Right renal cortex interstitium (tissue), 3 donors: ENCODE data around the gene COL4A2. TPM values are rescaled to one million over a fixed set of nuclear protein-coding genes. Genes with fewer than 3 reads are reported as not detected.
"Not testable (repeated sequence)": the region's sequence is repeated elsewhere in the genome, so short reads cannot be mapped to it uniquely, and the experiment has no call there.

Experiments
- DNase-seq, 3 donors: peaks; one replicate each; pipeline ENCODE4 v3.0.0-alpha.2; 2013; ENCODE audit warnings: low read depth in 3 of 3, low spot score in 2 of 3
- polyA plus RNA-seq, 3 donors: library from polyadenylated mRNA; unstranded; fragments of 120-200 nt; gene quantifications; one replicate each; pipeline ENCODE4 v1.2.1, GENCODE V29; 2013; ENCODE audit not compliant: insufficient read length in 3 of 3

The COL4A2 gene
- polyA plus RNA-seq, 3 donors = 384 to 416 (median 398) TPM

GRCh38 chr13:110484290-110485048, 177.4 kb downstream of the COL4A2 start:
- DNase-seq = no peak

GRCh38 chr13:110485604-110486003, 178.5 kb downstream of the COL4A2 start:
- no peak for DNase-seq

- no peak for DNase-seq
Measured at GRCh38 chr13:110486061-110486715, 179.1 kb downstream of the COL4A2 start.

- not testable (repeated sequence) for DNase-seq
Measured at GRCh38 chr13:110486880-110487279, 179.8 kb downstream of the COL4A2 start.

- no peak for DNase-seq
Measured at GRCh38 chr13:110490009-110490770, 183.1 kb downstream of the COL4A2 start.

GRCh38 chr13:110491869-110492678, 185.0 kb downstream of the COL4A2 start:
- DNase-seq = no peak

GRCh38 chr13:110492679-110493593, 185.9 kb downstream of the COL4A2 start:
- DNase-seq = no peak

GRCh38 chr13:110493613-110494012, 186.5 kb downstream of the COL4A2 start:
- DNase-seq = no peak

GRCh38 chr13:110495376-110495775, 188.3 kb downstream of the COL4A2 start:
- DNase-seq = no peak

- no peak for DNase-seq
Measured at GRCh38 chr13:110495881-110496280, 188.8 kb downstream of the COL4A2 start.

- DNase-seq = no peak
Measured at GRCh38 chr13:110496281-110496680, 189.2 kb downstream of the COL4A2 start.

- no peak for DNase-seq
Measured at GRCh38 chr13:110497003-110497402, 189.9 kb downstream of the COL4A2 start.

- DNase-seq = not testable (repeated sequence)
Measured at GRCh38 chr13:110497896-110498295, 190.8 kb downstream of the COL4A2 start.

- DNase-seq = no peak
Measured at GRCh38 chr13:110498327-110498726, 191.2 kb downstream of the COL4A2 start.

- no peak for DNase-seq
Measured at GRCh38 chr13:110498765-110499164, 191.7 kb downstream of the COL4A2 start.

- DNase-seq = no peak
Measured at GRCh38 chr13:110499621-110500281, 192.7 kb downstream of the COL4A2 start.

GRCh38 chr13:110500341-110500740, 193.3 kb downstream of the COL4A2 start:
- no peak for DNase-seq

GRCh38 chr13:110501188-110501587, 194.1 kb downstream of the COL4A2 start:
- no peak for DNase-seq
